AG09319 (cell line): ENCODE results near the gene SSBP3.

Experiments
- DNase-seq: peaks from one replicate; pipeline ENCODE4 v3.0.0-alpha.2; 2010; ENCODE audit warnings: low read depth; ENCODE audit errors: extremely low read depth
- CTCF ChIP-seq: IDR thresholded peaks from 2 replicates; pipeline ENCODE4 v1.5.1; 2011; ENCODE audit warnings: low read depth, mild to moderate bottlenecking, inconsistent platforms, low read length, moderate library complexity

The SSBP3 gene

DNA sequence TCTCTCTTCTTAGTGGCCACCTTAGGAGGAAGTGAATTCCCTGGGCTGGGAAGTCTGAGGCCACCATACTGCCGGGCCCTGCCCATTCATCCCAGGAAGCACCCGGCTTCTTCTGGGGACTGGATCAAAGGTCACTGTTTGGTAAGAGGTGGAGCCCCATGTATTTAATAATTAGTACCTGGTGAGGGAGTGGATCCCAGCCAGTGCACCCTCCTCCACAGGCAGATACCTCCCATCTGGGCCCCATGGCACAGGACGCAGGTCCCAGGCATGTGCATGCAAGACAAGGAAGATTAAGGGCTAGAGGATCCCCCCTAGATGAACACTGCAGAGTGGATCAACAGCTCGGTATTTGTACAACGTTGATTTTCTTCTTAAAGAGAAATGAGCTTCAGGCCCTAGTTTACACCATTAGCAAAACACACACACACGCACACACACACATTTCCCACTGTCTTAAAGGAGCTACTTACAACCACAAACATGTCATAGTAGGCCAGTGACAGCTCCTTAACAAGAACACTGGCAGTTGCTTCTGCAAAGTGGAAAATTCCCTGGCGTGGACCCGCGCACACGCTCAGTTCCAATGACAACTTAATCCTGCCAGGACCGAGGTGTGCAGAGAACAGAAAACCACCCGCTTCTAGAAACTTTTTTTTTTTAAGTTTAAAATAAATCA, 115.5 kb downstream of the SSBP3 start:
- no peak for DNase-seq
- no peak for TF ChIP-seq CTCF

DNA sequence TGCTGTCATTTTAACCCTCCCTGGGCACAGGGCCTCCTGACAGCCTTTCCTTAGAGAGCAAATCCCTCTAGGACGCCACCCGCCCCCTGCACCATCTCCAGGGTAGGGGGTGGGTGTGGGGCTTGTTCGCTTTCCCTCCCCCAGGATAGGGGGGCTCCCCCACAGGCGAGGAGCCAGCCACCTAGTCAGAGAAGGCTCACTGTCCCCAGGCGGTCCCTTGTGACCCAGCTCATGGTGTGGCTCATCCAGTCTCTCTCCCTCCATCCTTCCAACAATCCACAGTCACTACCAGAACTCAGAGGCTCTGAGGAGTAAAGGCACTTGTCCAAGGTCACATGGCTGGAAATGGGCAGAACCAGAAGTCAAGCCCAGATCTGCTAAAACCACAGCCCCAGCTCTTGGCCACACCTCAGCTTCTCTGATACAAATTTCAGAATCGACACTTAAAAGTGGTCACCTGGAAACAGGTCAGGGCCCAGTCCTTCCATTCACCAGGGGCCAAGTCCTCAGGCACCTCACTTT, 116.4 kb downstream of the SSBP3 start:
- no peak for DNase-seq
- no peak for TF ChIP-seq CTCF

- no peak for DNase-seq
- no peak for TF ChIP-seq CTCF
Measured at GRCh38 chr1:54287801-54288211, 118.4 kb downstream of the SSBP3 start.

DNA sequence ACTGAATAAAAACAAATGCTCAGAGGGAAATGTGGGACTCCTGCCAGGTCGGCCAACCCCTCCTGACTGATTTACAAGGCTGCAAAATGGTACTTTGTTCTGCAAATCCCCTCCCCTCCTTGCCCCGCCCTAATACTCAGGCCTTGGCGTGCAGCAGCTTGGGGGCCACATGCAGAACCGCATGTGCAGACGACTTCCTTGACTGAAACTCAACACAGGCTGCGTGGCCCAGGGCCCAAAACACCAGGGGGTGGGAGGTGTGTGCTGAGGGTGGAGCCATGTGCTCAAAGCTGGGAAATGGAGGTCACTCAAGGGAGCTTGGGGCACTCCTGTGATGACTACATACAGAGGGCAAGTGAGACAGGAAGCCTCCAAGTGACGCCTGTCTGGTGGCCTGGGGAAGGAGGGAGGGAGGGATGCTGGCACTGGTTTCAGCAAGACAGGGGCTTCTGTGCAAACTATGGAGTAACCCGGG, 119.0 kb downstream of the SSBP3 start:
- no peak for DNase-seq
- no peak for TF ChIP-seq CTCF

- no peak for TF ChIP-seq CTCF
- no peak for DNase-seq
Measured at GRCh38 chr1:54285815-54286345, 120.3 kb downstream of the SSBP3 start.

DNA sequence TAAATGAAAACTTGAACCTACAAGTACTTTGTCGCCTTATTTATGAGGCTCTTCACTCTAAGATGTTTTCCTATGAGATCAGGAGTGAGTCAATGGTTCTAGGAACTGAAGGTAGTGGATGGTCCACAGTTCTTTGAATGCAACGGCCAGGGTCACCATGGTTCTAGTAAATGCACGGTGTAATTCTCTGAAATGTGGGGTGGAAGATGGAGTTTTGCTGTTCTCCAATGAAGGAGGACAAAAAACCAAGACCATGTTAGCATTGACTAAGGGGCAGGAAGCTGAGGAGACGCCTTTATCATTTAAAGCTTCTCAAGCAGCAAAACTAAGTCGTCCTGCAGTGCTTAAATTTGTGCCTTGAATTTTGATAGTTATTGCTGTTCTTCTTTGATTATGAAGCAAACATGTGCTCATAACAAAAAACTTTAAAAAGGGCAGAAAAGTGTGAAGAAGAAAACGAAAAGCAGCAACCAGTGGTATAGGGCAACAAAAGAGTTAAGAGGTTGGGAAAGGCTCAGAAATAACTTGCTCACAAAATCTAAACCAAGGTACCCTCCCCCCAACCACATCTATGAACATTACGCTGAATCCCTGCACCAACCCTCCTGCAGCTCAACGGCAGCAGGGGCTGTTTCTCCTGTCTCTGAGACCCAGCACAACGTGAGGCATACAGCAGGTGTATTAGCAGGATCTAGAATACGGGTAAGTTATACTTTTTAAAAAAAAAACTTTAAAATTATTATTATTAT, 121.2 kb downstream of the SSBP3 start:
- TF ChIP-seq CTCF = no peak
- DNase-seq = no peak
